HL-60/S4 (cell line): ENCODE results near the gene CCDC91.
"Not testable (repeated sequence)": the region's sequence is repeated elsewhere in the genome, so short reads cannot be mapped to it uniquely, and the experiment has no call there.

Experiments
- in situ Hi-C: fragments of 300-500 bp; cut with MboI; formaldehyde crosslinking; loops from 2 replicates; pipeline ENCODE4 v1.14.3; 2022; ENCODE audit warnings: low sequenced_read_pairs

CCDC91 gene

DNA sequence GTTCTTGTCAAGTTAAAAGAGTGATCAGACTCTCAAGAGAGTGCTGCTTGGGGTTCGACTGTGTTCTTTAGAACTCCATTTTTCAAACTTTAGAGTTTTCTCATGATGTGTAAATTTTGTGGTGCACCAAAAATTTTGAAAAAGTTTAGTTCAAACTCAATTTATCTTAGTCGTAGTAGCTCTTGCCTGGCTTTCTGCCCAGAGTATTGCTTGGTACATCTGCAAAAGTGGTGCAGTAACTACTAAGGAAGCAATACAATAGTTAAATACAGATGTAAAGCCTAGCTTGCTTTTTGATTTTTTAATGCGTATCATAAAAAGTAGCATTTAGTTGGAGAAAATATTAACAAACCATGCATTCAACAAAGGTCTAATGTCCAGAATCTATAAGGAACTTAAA lies 9.5 kb upstream of the CCDC91 start:
- in situ Hi-C loops, result no loop called here

DNA sequence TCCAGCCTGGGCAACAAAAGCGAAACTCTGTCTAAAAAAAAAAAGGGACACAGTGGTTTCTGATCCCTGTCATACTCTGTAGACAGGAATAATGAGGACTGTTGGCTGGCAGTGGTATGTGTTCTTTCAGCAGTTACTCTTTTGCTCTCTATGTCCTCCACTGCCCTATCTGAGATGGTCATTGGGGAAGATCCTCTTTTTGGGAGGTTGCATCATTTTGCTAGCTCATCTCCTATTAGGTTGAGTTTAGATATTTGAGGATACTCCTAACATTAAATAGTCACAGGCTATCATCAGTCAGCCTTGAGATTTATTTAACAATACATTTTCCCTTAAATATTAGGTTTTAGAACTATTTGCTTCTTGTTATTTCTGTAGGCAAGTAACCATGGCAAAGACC lies 5.9 kb upstream of the CCDC91 start:
- in situ Hi-C loops, result no loop called here

DNA sequence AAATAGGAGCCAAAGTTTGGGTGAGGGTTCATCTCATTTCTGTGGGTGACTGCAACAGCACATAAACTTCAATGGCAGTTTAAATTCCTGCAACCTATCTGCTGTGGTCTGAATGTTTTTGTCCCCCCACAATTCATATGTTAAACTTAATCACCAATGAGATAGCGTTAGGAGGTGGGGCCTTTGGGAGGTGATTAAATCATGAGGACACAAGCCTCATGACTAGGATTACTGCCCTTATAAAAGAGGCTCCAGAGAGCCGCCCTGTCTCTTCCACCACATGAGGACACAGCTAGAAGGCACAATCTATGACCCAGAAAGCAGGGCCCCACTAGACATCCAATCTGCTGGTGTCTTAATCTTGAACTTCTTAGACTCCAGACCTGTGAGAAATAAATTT lies 3.8 kb upstream of the CCDC91 start:
- in situ Hi-C loops, result no loop called here

DNA sequence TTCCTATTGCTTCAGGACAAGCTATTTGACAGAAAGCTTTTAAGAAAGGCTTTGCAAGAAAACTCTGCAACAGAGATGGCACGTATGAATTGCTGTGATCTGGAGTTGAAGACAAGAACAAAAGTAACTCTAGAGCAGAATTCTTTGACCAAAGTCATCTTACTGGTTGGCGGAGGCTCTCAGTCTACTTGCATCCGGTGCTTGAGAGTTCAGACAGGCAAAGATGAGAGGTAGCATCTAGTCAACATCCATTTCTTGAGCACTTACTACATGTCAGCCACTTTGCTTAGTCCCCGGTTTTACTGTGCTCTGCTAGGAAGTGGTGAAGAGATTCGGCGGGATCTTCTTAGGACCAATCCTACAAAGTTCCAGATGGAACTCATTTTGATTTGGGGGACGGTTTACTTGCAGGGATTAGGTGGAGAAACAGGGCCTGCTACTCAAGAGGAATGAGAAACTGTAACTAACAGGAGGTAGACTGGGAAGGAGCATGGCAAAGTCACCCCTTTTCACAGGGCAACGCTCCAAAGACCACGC lies 404 bp upstream of the CCDC91 start:
- in situ Hi-C loops, result no loop called here

DNA sequence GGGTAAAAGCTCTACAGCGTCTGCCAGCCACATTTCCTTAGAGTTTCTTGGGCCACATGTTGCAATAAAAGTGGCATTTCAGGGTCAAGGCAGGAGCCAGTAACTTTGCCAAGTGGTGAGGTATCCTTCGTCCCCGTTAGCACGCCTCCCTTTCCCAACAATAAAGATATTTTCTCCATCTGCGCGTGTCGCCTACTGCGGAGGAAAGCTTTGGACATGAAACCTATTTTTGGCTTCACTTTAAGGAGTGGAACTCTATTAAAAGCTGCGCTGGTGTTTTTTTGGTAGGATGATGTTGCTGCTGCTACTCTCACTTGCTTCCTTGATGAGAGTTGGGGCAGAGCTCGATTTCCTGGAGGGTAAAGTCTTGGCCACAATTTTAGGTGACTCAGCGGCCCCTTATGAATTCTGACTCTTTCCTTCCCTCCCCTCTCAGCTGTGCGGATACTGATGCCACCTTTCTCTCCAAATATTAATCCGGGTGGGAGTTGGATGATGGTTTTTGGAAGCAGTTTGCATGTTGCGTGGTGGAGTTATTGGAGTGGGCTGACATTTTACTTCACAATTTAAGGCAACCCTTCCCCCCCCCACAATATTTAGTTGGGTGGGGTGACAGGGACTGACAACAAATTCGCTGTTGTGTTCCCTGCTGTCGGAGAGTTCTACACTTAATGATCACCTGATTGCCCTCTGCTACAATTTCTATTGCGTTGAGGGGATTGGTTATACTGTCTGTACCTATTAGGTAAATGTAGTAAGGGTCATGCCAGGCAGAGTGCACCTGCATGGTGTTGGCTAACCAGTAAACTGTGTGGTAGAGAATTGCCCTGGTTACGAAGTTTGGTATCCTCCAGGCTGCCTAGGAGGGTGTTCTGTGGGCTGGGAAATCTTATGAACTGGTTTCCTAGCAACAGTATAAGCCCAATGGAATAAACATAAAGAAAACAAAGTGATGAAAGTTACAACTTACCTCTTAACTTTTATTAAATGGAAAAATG lies 1.1 kb downstream of the CCDC91 start:
- in situ Hi-C loops, result no loop called here

DNA sequence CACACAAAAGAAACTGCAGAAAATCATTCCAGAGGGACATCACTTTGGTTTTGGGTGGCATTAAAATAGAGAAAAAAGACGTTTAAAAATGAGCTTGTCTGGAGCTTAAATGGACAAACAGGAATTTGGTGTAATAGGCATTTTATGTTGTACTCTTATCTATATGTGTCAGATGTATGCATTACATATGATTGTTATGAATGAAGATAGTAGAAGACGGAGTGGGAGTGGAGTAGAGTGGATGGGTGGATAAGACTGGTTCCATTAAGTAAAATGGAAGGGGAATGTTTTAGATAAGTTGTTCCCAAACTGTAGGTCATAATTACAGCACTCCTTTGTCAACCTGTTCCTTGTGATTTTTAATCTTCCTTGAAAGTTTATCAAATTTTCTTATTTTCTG lies 1.9 kb downstream of the CCDC91 start:
- in situ Hi-C loops, result no loop called here

DNA sequence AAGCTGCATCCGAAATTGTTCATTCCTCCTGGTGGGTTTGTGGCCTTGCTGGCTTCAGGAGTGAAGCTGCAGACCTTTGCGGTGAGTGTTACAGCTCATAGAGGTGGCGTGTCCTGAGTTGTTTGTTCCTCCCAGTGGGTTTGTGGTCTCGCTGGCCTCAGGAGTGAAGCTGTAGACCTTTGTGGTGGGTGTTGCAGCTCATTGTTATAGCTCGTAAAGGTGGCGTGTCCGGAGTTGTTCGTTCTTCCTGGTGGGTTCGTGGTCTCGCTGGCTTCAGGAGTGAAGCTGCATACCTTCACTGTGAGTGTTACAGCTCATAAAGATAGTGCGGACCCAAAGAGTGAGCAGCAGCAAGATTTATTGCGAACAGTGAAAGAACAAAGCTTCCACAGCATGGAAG lies 4.4 kb downstream of the CCDC91 start:
- in situ Hi-C loops, result not testable (repeated sequence)

DNA sequence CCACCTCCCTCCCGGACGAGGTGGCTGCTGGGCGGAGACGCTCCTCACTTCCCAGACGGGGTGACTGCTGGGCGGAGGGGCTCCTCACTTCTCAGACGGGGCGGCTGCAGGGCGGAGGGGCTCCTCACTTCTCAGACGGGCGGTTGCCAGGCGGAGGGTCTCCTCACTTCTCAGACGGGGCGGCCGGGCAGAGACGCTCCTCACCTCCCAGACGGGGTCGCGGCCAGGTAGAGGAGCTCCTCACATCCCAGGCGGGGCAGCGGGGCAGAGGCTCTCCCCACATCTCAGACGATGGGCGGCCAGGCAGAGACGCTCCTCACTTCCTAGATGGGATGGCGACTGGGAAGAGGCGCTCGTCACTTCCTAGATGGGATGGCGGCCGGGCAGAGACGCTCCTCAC lies 10.9 kb downstream of the CCDC91 start:
- in situ Hi-C loops, result not testable (repeated sequence)

DNA sequence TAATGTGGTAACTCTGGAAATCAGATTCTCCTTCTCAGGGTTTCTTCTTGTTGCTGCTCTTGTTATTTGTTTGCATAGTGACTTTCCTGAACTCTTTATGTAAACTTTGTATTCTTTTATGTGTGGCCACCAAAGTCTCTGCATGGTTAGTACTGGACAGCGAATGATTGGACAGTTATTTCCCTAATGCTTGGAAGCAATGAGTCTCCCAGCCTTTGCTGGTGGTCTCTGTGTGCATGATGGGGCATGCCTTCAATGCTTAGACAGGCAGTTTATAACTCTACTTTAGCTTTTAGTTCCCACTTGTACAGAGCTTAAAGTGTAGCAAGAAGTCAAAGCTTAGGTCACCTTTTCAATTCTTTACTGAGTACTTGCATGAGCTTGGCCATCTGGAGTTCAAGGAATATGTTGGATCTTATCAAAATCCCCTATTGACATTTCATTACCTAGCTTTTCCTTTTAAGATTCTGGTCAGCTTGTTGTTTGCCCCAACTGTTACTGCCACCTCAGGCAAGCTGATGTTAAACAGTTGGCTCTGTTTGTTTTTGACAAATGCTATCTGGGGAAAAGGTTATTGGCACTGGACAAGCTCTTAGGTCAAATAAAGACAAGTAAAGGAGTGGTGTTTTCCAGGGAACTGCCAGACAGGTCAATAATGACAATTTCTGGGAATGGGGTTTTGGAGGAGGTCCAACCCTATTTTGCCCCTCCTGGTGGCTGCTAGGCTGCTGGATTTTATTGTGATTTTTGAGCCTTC lies 12.3 kb downstream of the CCDC91 start:
- in situ Hi-C loops, result no loop called here

DNA sequence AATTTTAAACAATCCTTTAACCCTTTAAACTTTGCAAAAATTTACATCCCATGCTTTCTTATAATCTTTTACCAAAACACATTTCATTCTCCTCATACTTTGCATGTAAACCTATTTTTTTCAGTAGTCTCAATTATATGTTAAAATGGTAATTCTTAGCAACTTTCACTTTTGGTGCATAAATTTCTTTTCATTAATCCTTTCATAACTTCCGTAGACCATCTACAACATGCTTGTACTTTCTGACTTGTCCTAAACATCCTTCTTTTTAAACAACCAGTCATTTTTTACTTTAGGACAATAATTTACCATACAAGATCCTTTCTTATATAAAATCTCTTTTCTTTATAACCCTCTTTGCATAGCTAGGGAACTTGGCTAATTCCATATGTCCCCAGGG lies 19.5 kb downstream of the CCDC91 start:
- in situ Hi-C loops, result no loop called here

DNA sequence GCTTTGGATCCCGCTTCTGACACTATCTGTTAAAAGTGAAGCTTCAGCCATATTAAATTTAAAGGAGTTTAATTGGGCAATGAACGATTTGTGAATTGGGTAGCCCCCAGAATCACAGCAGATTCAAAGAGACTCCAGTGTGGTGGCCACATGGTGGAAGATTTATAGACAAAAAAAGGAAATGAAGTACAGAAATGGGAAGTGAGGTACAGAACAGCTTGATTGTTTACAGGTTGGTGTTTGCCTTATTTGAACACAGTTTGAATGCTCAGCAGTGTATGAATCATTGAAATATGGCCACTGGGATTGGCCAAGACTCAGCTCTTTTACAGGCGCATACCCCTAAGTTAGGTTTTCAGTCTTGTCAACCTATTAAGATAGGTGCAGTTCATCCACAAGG lies 21.9 kb downstream of the CCDC91 start:
- in situ Hi-C loops, result no loop called here

DNA sequence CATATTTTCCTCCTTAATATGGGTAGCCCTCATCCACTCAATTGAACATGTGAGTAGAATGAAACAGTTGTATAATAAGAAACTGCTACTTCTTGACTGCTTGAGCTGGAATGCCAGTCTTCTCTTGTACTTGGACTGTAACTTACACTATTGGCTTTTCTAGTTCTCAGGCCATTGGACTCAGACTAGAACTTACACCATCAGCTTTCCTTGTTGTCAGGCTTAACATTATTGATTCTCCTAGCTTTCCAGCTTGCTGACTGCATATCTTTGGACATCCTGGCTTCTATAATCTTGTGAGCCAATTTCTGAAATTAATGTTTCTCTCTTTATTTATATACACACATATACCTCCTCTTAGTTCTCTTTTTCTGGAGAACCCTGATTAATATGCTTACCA lies 24.8 kb downstream of the CCDC91 start:
- in situ Hi-C loops, result no loop called here

DNA sequence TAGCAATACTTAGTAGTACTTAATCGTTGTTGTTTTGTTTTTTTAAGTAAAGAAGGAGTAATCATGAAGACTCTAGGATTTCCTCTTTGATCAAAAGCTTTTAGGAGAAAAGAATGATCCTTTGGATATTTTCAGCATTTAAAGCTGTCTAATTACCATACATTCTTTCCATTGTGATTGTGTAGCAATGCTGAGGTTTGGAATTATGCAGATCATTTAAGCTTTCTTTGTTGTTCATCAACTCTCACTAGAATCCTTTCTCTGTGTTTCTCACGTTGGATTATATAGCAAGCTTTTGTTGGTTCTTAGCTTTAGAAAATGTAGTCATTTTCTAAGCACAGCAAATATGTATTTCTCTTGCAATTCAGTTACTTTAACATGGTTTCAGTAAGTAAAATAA lies 25.8 kb downstream of the CCDC91 start:
- in situ Hi-C loops, result no loop called here

DNA sequence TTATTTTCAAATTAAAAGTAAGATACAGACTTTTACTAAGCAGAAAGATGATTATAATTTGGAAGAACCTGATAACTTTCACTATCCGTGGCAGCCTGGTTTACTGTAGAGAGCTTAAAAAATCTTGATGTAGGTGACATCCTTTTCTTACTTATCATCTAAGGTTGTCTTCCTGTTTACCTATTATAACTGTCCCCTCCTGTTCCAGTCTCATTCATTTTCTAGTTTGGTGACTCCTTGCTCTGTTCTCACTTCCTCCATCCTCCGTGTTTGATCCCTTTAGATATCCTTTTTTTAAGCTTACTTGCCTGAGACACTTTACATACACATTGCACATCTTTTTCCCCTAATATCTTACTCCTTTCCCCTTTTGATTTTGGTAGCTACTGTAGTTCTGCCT lies 27.5 kb downstream of the CCDC91 start:
- in situ Hi-C loops, result no loop called here

DNA sequence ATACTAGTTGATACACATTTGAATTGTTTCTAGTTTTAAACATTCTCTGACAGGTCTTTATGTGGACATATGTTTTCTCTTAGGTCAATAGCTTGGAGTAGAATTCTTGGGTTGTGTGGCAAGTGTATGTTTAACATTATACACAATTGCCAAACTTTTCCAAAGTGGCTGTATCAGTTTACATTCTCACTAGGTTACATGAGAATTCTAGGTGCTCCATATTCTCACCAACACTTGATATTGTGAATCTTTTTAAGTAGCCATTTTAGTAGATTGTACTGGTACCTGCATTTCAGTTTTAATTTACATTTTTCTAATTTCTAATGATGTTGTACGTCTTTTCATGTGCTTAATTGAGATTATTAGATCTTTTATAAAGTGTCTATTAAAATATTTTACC lies 28.6 kb downstream of the CCDC91 start:
- in situ Hi-C loops, result no loop called here

DNA sequence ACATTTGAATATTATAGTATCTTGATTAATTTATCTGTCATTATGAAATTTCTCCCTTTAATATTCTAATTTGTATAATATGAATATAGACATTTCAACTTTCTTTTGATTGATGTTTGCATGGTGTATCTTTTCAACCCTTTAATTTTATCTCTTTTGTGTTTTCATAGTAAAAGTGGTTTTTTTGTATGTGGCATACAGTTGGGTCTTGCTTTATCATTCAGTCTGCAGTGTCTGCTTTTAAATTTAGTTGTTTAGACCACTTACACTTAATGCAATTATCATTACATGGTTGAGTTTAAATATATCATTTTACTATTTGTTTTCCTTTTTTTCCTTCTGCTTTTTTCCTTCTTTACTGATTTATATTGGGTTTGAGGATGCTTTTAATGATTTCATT lies 29.6 kb downstream of the CCDC91 start:
- in situ Hi-C loops, result no loop called here

DNA sequence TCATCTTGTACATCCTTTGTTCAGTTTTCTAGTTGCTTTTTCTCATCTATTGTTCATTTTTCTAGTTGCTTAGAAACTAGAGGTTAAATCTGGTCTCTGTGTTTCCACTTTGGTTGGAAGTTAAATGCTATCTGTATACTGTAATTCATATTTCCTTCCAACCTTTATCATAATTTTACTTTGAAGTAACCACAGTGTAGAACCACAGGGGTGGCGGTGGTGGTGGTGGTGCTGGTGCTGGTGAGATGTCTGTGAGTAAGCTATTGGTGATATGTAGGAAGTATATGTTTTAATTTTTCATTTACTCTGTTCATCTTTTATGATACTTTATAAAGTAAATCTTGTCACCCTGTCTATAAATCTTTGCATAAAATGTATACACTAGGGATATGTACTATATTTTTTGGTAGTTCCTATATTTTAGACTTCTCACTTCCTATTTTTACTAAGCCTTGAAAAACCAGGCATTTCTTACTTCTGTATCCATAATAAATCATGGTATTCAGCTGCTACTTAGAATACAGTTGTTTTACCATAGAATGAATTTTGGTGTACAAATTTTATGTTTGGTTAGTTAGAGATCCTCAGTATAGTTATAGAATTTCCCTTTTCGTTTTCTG lies 31.9 kb downstream of the CCDC91 start:
- in situ Hi-C loops, result no loop called here

DNA sequence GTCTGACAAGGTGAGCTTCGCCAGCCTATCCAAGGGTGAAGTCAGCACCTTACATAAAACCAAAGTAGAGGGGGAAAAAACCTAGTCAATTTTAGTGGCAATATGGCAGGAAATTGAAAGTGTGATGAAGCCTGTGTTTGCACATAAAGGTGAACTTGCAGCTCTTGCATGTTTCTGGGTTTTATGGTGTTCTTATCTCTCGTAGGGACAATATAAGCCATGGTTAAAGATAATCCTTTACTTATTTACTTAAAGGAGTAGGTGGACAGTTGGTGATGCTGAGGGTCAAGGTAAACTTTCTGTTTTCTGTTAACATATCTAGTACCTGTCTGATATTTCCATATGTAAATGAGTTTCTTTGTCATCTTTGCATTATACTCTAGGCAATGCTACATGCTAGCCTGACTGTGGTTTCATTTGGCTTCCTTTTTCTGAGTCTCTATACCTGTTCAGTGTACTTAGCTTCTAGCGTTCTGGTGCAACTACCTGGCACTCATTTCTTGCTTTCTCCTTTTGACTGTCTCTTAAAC lies 32.8 kb downstream of the CCDC91 start:
- in situ Hi-C loops, result no loop called here

DNA sequence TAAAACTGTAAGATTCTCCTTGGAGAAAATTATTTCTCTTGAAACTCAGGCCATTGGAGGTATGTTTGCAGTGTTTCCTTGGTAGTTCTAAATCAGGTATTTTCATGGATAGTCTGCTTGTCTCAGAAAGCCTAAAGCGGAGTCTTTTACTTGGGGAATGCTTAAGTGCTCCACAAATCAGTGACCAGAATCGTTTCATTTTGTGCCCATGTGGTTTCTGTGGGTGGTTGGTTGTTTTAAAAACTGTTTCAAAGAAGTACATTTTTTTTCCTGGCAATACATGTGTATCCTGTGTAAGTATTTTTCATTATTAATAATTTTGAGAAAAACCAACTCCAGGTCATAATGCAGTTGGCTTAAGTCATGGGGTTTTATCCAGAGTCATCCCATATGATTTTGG lies 33.6 kb downstream of the CCDC91 start:
- in situ Hi-C loops, result no loop called here

DNA sequence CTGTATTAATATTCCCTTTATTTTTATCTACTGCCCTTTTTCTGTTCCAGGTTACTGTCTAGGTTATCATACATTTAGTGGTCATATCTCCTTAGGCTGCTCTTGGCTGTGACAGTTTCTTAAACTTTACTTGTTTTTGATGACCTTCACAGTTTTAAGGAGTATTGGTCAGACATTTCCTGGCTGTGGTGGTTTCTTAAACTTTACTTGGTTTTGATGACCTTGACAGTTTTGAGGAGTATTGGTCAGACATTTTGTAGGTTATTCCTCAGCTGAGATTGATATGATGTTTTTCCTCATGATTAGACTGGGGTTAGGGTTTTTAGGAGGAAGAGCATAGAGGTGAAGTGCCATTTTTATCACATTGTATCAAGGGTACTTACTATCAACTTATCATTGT lies 36.4 kb downstream of the CCDC91 start:
- in situ Hi-C loops, result no loop called here

DNA sequence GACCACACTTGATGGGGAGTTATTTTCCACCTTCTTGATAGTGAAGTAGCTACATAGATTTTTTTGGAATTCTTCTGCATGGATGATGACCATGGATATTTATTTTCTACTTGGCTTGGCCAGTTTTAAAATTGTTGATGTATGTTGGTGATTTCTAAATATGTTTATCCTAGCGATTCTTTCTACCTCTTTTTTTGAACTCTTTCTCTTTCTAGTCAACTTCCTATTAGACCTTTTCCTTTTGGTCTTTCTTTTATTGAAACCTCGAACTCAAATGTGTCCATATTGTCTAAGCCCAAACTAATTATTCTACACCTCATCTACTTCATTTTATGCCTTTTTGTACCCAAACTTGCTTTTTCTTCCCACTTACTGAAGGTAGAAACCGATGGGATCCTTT lies 37.0 kb downstream of the CCDC91 start:
- in situ Hi-C loops, result no loop called here
